IMR-90 (cell line): Measurements from ENCODE around the gene ZNF213. TPM values are rescaled to one million over a fixed set of nuclear protein-coding genes. Genes with fewer than 3 reads are reported as not detected.

Experiments
- ATAC-seq: fragments of 200-7000 bp; cut with Tn5 transposase; 2 replicates; pipeline ENCODE4 v1.9.1; 2020; ENCODE audit warnings: low read depth, mild to moderate bottlenecking, moderate library complexity
- BruUV-seq: library from RNA; stranded (reverse); fragments of 400-500 nt; replicated peaks from 2 replicates; lab custom pipeline; 2021; lab: Mats Ljungman, UMichigan
- CTCF ChIA-PET: fragments of 300-600 bp; formaldehyde crosslinking; extraction: SDS; loops from one replicate; lab custom pipeline; 2021; ENCODE audit warnings: antibody characterized with exemption; lab: Yijun Ruan, JAX
- POLR2A ChIA-PET: fragments of 300-600 bp; sonication (Branson Sonifier 250); formaldehyde crosslinking; loops from one replicate; lab custom pipeline; 2022; ENCODE audit warnings: antibody characterized with exemption; ENCODE audit not compliant: unreplicated experiment; lab: Charles Lee
- DNase-seq: peaks from one replicate; pipeline ENCODE4 v3.0.0; 2013
- H2AFZ ChIP-seq: replicated peaks from 2 replicates; pipeline ENCODE3; 2013; ENCODE audit warnings: low read length, mild to moderate bottlenecking; ENCODE audit not compliant: poor library complexity
- H2AK5ac ChIP-seq: 2 replicates; pipeline ENCODE4 v1.6.1; 2013; ENCODE audit warnings: low read depth, low read length, inconsistent platforms
- H2AK9ac ChIP-seq: replicated peaks from 2 replicates; pipeline ENCODE3; 2013; ENCODE audit warnings: mild to moderate bottlenecking, low read depth, low read length, moderate library complexity; ENCODE audit not compliant: poor library complexity
- H2BK120ac ChIP-seq: 2 replicates; pipeline ENCODE4 v1.6.1; 2013; ENCODE audit warnings: low read depth, low read length, inconsistent platforms
- H2BK15ac ChIP-seq: 3 replicates; pipeline ENCODE4 v1.6.1; 2013; ENCODE audit warnings: low read depth, low read length, inconsistent platforms
- H2BK20ac ChIP-seq: 2 replicates; pipeline ENCODE4 v1.6.1; 2013; ENCODE audit warnings: low read depth, mild to moderate bottlenecking, inconsistent platforms, low read length, moderate library complexity
- H2BK5ac ChIP-seq: 2 replicates; pipeline ENCODE4 v1.6.1; 2013; ENCODE audit warnings: mild to moderate bottlenecking, low read depth, low read length, inconsistent platforms; ENCODE audit not compliant: poor library complexity, severe bottlenecking
- H3K14ac ChIP-seq: replicated peaks from 2 replicates; pipeline ENCODE4 v1.6.1; 2013; ENCODE audit warnings: low read depth, low read length, inconsistent platforms
- H3K18ac ChIP-seq: 2 replicates; pipeline ENCODE4 v1.6.1; 2013; ENCODE audit warnings: low read depth, low read length, control low read depth
- H3K23ac ChIP-seq: 2 replicates; pipeline ENCODE4 v1.6.1; 2013; ENCODE audit warnings: low read depth, low read length, inconsistent platforms
- H3K27ac ChIP-seq: 2 replicates; pipeline ENCODE4 v1.5.1; 2013; ENCODE audit warnings: mild to moderate bottlenecking, control low read depth, low read length; ENCODE audit not compliant: insufficient read depth
- H3K27me3 ChIP-seq: 2 replicates; pipeline ENCODE4 v1.6.1; 2013; ENCODE audit warnings: low read length; ENCODE audit not compliant: control insufficient read depth, insufficient read depth
- H3K36me3 ChIP-seq: 2 replicates; pipeline ENCODE4 v1.6.1; 2013; ENCODE audit warnings: low read length, mixed read lengths; ENCODE audit not compliant: control insufficient read depth, insufficient read depth
- H3K4ac ChIP-seq: 2 replicates; pipeline ENCODE4 v1.6.1; 2013; ENCODE audit warnings: low read depth, low read length, inconsistent platforms
- H3K4me1 ChIP-seq: 2 replicates; pipeline ENCODE4 v1.6.1; 2013; ENCODE audit warnings: low read length, mixed read lengths; ENCODE audit not compliant: control insufficient read depth, insufficient read depth
- H3K4me2 ChIP-seq: 2 replicates; pipeline ENCODE4 v1.6.1; 2013; ENCODE audit warnings: low read depth, mild to moderate bottlenecking, control low read depth, low read length, moderate library complexity
- H3K4me3 ChIP-seq: 2 replicates; pipeline ENCODE4 v1.5.1; 2013; ENCODE audit warnings: low read depth, mild to moderate bottlenecking, control low read depth, low read length, moderate library complexity; ENCODE audit not compliant: insufficient read depth
- H3K56ac ChIP-seq: 2 replicates; pipeline ENCODE4 v1.6.1; 2013; ENCODE audit warnings: low read length, inconsistent platforms; ENCODE audit not compliant: insufficient read depth; ENCODE audit errors: extremely low read depth
- H3K79me1 ChIP-seq, 2 experiments: 2 replicates each; pipeline ENCODE4 v1.6.1; 2013; ENCODE audit warnings: low read length in 2 of 2, inconsistent platforms in 1 of 2, low read depth in 1 of 2
- H3K9ac ChIP-seq: 2 replicates; pipeline ENCODE4 v1.6.1; 2013; ENCODE audit warnings: low read depth, low read length, control low read depth
- H3K9me1 ChIP-seq: 2 replicates; pipeline ENCODE4 v1.6.1; 2013; ENCODE audit warnings: low read length, inconsistent platforms; ENCODE audit not compliant: insufficient read depth
- H3K9me3 ChIP-seq: 2 replicates; pipeline ENCODE4 v1.6.1; 2013; ENCODE audit warnings: low read length; ENCODE audit not compliant: control insufficient read depth, insufficient read depth
- H4K20me1 ChIP-seq: 2 replicates; pipeline ENCODE4 v1.6.1; 2013; ENCODE audit warnings: low read length, inconsistent platforms; ENCODE audit not compliant: insufficient read depth
- H4K5ac ChIP-seq: 2 replicates; pipeline ENCODE4 v1.6.1; 2013; ENCODE audit warnings: mild to moderate bottlenecking, low read depth, low read length, control low read depth
- H4K8ac ChIP-seq, 2 experiments: 2 replicates each; pipeline ENCODE4 v1.6.1; 2013; ENCODE audit warnings: low read depth in 2 of 2, low read length in 2 of 2, control low read depth in 1 of 2, inconsistent platforms in 1 of 2
- H4K91ac ChIP-seq: 2 replicates; pipeline ENCODE4 v1.6.1; 2013; ENCODE audit warnings: low read depth, low read length, inconsistent platforms; ENCODE audit not compliant: insufficient read depth
- BHLHE40 ChIP-seq: fragments of 150-350 bp; IDR thresholded peaks from 2 replicates; pipeline ENCODE4 v1.6.1; 2016; ENCODE audit warnings: mild to moderate bottlenecking, low read depth, low read length
- CEBPB ChIP-seq: IDR thresholded peaks from 2 replicates; pipeline ENCODE4 v1.6.1; 2012; ENCODE audit warnings: low read depth, low read length, improper control_type of control experiment
- CTCF ChIP-seq: conservative IDR thresholded peaks from 2 replicates; pipeline ENCODE4 v1.5.1; 2012; ENCODE audit warnings: mild to moderate bottlenecking, low read depth, low read length, improper control_type of control experiment
- FOS ChIP-seq: fragments of 150-350 bp; IDR thresholded peaks from 2 replicates; pipeline ENCODE4 v1.6.1; 2016; ENCODE audit warnings: low read depth, low read length
- MXI1 ChIP-seq: IDR thresholded peaks from 2 replicates; pipeline ENCODE4 v1.6.1; 2012; ENCODE audit warnings: low read depth, mild to moderate bottlenecking, low read length, moderate library complexity, borderline replicate concordance
- RFX5 ChIP-seq: IDR thresholded peaks from 2 replicates; pipeline ENCODE4 v1.8.0; 2012; ENCODE audit warnings: low read depth, mild to moderate bottlenecking, low read length, moderate library complexity
- WGBS, 2 experiments: methylation state at CpG; one replicate each; pipeline versions ENCODE4 v1.1.5 to v1.1.7; 2013; ENCODE audit warnings: missing lambda C conversion rate in 2 of 2; ENCODE audit not compliant: insufficient read length in 1 of 2; ENCODE audit errors: extremely low coverage in 2 of 2; 5-methylcytosine and 5-hydroxymethylcytosine counted together
- dilution Hi-C: fragments of 300-500 bp; cut with HindIII; formaldehyde crosslinking; loops from one replicate; pipeline ENCODE4 v1.14.3; 2018; ENCODE audit warnings: low sequenced_read_pairs; ENCODE audit not compliant: unreplicated experiment
- in situ Hi-C: fragments of 300-500 bp; cut with MboI; formaldehyde crosslinking; loops from 3 replicates; pipeline ENCODE4 v1.14.3; 2019; ENCODE audit warnings: low sequenced_read_pairs, inconsistent platforms, mixed read lengths
- intact Hi-C: fragments of 100-400 bp; cut with micrococcal nuclease; formaldehyde crosslinking; loops from 2 replicates; pipeline ENCODE4 v1.10.0; 2022
- polyA plus RNA-seq, 3 experiments: library from polyadenylated mRNA; depleted of rRNA; stranded (reverse); fragments of >200 nt; gene quantifications; 2 replicates each; pipeline ENCODE4 v1.2.3, GENCODE V29; 2012; ENCODE audit warnings: low replicate concordance in 1 of 3
- total RNA-seq: library from RNA; depleted of rRNA; stranded (reverse); fragments of >200 nt; gene quantifications from 2 replicates; pipeline ENCODE4 v1.2.3, GENCODE V29; 2012
- TF ChIP-seq, protein P1 (sequence below): fragments of 150-350 bp; IDR thresholded peaks from 2 replicates; pipeline ENCODE4 v1.6.1; 2016; ENCODE audit warnings: low read depth, mild to moderate bottlenecking, low read length, moderate library complexity, borderline replicate concordance

Gene ZNF213
- total and polyA plus RNA-seq, 2 of the 4 experiments (the other 2 are of a cell fraction), result 0.72 to 4.0 TPM

- intact Hi-C loops, result no loop called here
- no peak overlapping the region for H2AFZ ChIP-seq
- H4K5ac ChIP-seq, result no peak overlapping the region
- 97% methylated on average over 36 of the region's 57 CpGs; no CpG with 5 or more reads in 1 of the 2 experiments for WGBS, 2 experiments
- H3K4me1 ChIP-seq, result peaks cover 3% of the 10 kb centered on the region; the same call in 1 of the 2 replicates
- CTCF ChIA-PET, result no interaction called here
- no peak overlapping the region for H4K91ac ChIP-seq
- TF ChIP-seq, protein P1, sequence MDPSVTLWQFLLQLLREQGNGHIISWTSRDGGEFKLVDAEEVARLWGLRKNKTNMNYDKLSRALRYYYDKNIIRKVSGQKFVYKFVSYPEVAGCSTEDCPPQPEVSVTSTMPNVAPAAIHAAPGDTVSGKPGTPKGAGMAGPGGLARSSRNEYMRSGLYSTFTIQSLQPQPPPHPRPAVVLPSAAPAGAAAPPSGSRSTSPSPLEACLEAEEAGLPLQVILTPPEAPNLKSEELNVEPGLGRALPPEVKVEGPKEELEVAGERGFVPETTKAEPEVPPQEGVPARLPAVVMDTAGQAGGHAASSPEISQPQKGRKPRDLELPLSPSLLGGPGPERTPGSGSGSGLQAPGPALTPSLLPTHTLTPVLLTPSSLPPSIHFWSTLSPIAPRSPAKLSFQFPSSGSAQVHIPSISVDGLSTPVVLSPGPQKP, result no peak
- TF ChIP-seq CEBPB (no peak), BHLHE40 (no peak), RFX5 (no peak), FOS (no peak), CTCF (no peak), MXI1 (no peak)
- H2BK15ac ChIP-seq, result no peak overlapping the region
- H3K4me3 ChIP-seq, result no peak overlapping the region
- ATAC-seq (no peak), DNase-seq (no peak)
- no peak overlapping the region for H3K18ac ChIP-seq
- H4K20me1 ChIP-seq, result peaks cover 5% of the 10 kb centered on the region; the same call in 1 of the 2 replicates
- in situ Hi-C loops, result no loop called here
- H3K9me1 ChIP-seq, result 0 out of 2 replicates have a peak, but pooled peaks cover 5% of the 10 kb centered on the region
- no peak overlapping the region for H4K8ac ChIP-seq
- POLR2A ChIA-PET, result no interaction called here
- no peak overlapping the region for H2BK5ac ChIP-seq
- H2AK9ac ChIP-seq, result no peak overlapping the region
- no peak overlapping the region for H2AK5ac ChIP-seq
- no peak overlapping the region for H3K27ac ChIP-seq
- H3K79me1 ChIP-seq, result peaks cover 6 to 8% of the 10 kb centered on the region in 2 experiments
- dilution Hi-C loops, result no loop called here
- no peak overlapping the region for H3K4me2 ChIP-seq
- no peak overlapping the region for H2BK120ac ChIP-seq
- no peak overlapping the region for H3K4ac ChIP-seq
- H3K23ac ChIP-seq, result no peak overlapping the region
- H3K9ac ChIP-seq, result no peak overlapping the region
- H3K27me3 ChIP-seq, result no peaks in the 10 kb centered on the region
- H3K14ac ChIP-seq, result no peak overlapping the region
- no TSS peak for BruUV-seq
- H3K56ac ChIP-seq, result no peak overlapping the region
- no peak overlapping the region for H2BK20ac ChIP-seq
- no peaks in the 10 kb centered on the region for H3K9me3 ChIP-seq
- H3K36me3 ChIP-seq, result peaks cover 46% of the 10 kb centered on the region
These were observed 15.0 kb upstream of the ZNF213 start for GRCh38 chr16:3119701-3120408.
